Endothelial cell of umbilical vein (primary cell): ENCODE data around the gene PTX3. TPM values are rescaled to one million over a fixed set of nuclear protein-coding genes. Genes with fewer than 3 reads are reported as not detected.

ENCODE experiments used
- BruUV-seq: library from RNA; stranded (reverse); fragments of 400-500 nt; replicated peaks from 2 replicates; lab custom pipeline; 2021; lab: Mats Ljungman, UMichigan
- CTCF ChIA-PET: fragments of 300-600, 350-600 bp; sonication (Branson Sonifier 250); formaldehyde crosslinking; loops from one replicate; lab custom pipeline; 2021; ENCODE audit warnings: antibody characterized with exemption, inconsistent platforms; lab: Charles Lee
- POLR2A ChIA-PET: fragments of 300-600, 350-600 bp; sonication (Branson Sonifier 250); formaldehyde crosslinking; loops from one replicate; lab custom pipeline; 2021; ENCODE audit warnings: antibody characterized with exemption, inconsistent platforms; lab: Charles Lee
- DNase-seq: peaks from one replicate; pipeline ENCODE4 v3.0.0-alpha.2; 2011; ENCODE audit warnings: low read depth, low spot score
- FAIRE-seq: peaks from 2 replicates; lab custom pipeline; 2011; peaks lifted over from hg19 to GRCh38; lab: Jason Lieb, UNC
- H2AFZ ChIP-seq: 2 replicates; pipeline ENCODE4 v1.6.0; 2012; ENCODE audit warnings: low read depth, low read length, control low read depth, inconsistent platforms
- H3K27ac ChIP-seq: 2 replicates; pipeline ENCODE4 v1.5.1; 2011; ENCODE audit warnings: low read depth, mild to moderate bottlenecking, control low read depth, low read length, moderate library complexity; ENCODE audit not compliant: insufficient read depth
- H3K27me3 ChIP-seq, 2 experiments: 2 replicates each; pipeline versions ENCODE4 v1.6.0 to v1.6.1; 2011; ENCODE audit warnings: low read length in 2 of 2, mixed read lengths in 1 of 2; ENCODE audit not compliant: control insufficient read depth in 2 of 2, insufficient read depth in 2 of 2
- H3K36me3 ChIP-seq, 2 experiments: 2 replicates in 1 of 2; 3 replicates in 1 of 2; pipeline ENCODE4 v1.5.1; 2011; ENCODE audit warnings: low read length in 2 of 2, mild to moderate bottlenecking in 1 of 2, moderate library complexity in 1 of 2; ENCODE audit not compliant: control insufficient read depth in 2 of 2, insufficient read depth in 2 of 2; ENCODE audit errors: extremely low read depth in 1 of 2
- H3K4me1 ChIP-seq: 3 replicates; pipeline ENCODE4 v1.5.1; 2011; ENCODE audit warnings: mild to moderate bottlenecking, low read length; ENCODE audit not compliant: control insufficient read depth, insufficient read depth; ENCODE audit errors: extremely low read depth
- H3K4me2 ChIP-seq: 2 replicates; pipeline ENCODE4 v1.6.1; 2011; ENCODE audit warnings: low read length, control low read depth, mixed read lengths; ENCODE audit not compliant: insufficient read depth
- H3K4me3 ChIP-seq, 3 experiments: fragments of 200-600 bp in 1 of 3; sonication (generic), shearing (Covaris generic) in 1 of 3; replicated peaks in 1 of 3; 2 replicates each; pipeline ENCODE4 v1.5.1; 2011 to 2016; ENCODE audit warnings: control low read depth in 3 of 3, low read length in 3 of 3, mild to moderate bottlenecking in 2 of 3, inconsistent platforms in 1 of 3, low read depth in 1 of 3, moderate library complexity in 1 of 3; ENCODE audit not compliant: insufficient read depth in 1 of 3
- H3K79me2 ChIP-seq: 2 replicates; pipeline ENCODE4 v1.6.0; 2012; ENCODE audit warnings: low read length, inconsistent platforms; ENCODE audit not compliant: control insufficient read depth, insufficient read depth
- H3K9ac ChIP-seq: replicated peaks from 2 replicates; pipeline ENCODE3; 2011; ENCODE audit warnings: low read length, control low read depth; ENCODE audit not compliant: insufficient read depth; ENCODE audit errors: extremely low read depth
- H3K9me1 ChIP-seq: replicated peaks from 3 replicates; pipeline ENCODE4 v1.6.0; 2011; ENCODE audit warnings: mild to moderate bottlenecking, low read length; ENCODE audit not compliant: control insufficient read depth, insufficient read depth; ENCODE audit errors: extremely low read depth
- H3K9me3 ChIP-seq: replicated peaks from 2 replicates; pipeline ENCODE4 v1.5.1; 2012; ENCODE audit warnings: low read length, inconsistent platforms; ENCODE audit not compliant: control insufficient read depth, insufficient read depth
- H4K20me1 ChIP-seq: replicated peaks from 2 replicates; pipeline ENCODE3; 2011; ENCODE audit warnings: mild to moderate bottlenecking, low read length; ENCODE audit not compliant: control insufficient read depth, insufficient read depth; ENCODE audit errors: extremely low read depth
- EZH2 ChIP-seq: IDR thresholded peaks from 2 replicates; pipeline ENCODE4 v1.6.1; 2012; ENCODE audit warnings: borderline replicate concordance, low read depth, mild to moderate bottlenecking, moderate library complexity, low read length, inconsistent platforms; ENCODE audit not compliant: severe bottlenecking
- FOS ChIP-seq: IDR thresholded peaks from 2 replicates; pipeline ENCODE4 v1.6.1; 2011; ENCODE audit warnings: mild to moderate bottlenecking, low read length, moderate library complexity, borderline replicate concordance; ENCODE audit not compliant: insufficient read depth
- GATA2 ChIP-seq: IDR thresholded peaks from 2 replicates; pipeline ENCODE4 v1.7.0; 2011; ENCODE audit warnings: low read depth, mild to moderate bottlenecking, moderate library complexity, mixed read lengths, low read length; ENCODE audit not compliant: insufficient read length, insufficient read depth
- JUN ChIP-seq: IDR thresholded peaks from 2 replicates; pipeline ENCODE4 v1.6.1; 2011; ENCODE audit warnings: borderline replicate concordance, low read depth; ENCODE audit not compliant: insufficient read length, insufficient read depth
- MYC ChIP-seq: IDR thresholded peaks from one replicate; pipeline ENCODE4 v1.6.1; 2011; ENCODE audit warnings: mild to moderate bottlenecking, low read depth, low read length
- POLR2A ChIP-seq: IDR thresholded peaks from 2 replicates; pipeline ENCODE4 v1.6.1; 2012; ENCODE audit warnings: low read depth, mild to moderate bottlenecking, control low read depth, low read length
- POLR2AphosphoS5 ChIP-seq: IDR thresholded peaks from 2 replicates; pipeline ENCODE4 v1.6.1; 2012; ENCODE audit warnings: low read depth, mild to moderate bottlenecking, control low read depth, low read length, moderate library complexity; ENCODE audit not compliant: insufficient read depth
- dilution Hi-C: fragments of 300-500 bp; cut with MboI; formaldehyde crosslinking; loops from one replicate; pipeline ENCODE4 v1.15.0; 2019; ENCODE audit warnings: low sequenced_read_pairs; ENCODE audit not compliant: extremely low pct_ligation_motif_present
- intact Hi-C: fragments of 100-400 bp; cut with micrococcal nuclease; formaldehyde crosslinking; loops from one replicate; pipeline ENCODE4 v1.10.0; 2022
- polyA plus RNA-seq, 4 experiments: library from polyadenylated mRNA; depleted of rRNA in 3 of 4; stranded (reverse) in 3 of 4; unstranded in 1 of 4; fragments of >200 nt; gene quantifications; 2 replicates each; pipeline versions ENCODE4 v1.2.1 to v1.2.3, GENCODE V29; 2011 to 2012; ENCODE audit warnings: missing spikeins in 1 of 4
- total RNA-seq: library from RNA; stranded (reverse); gene quantifications from 2 replicates; pipeline ENCODE4 v1.2.3, GENCODE V29; 2021
- TF ChIP-seq, protein P1 (sequence below), 2 donors: IDR thresholded peaks; 1 replicate in 1 of 2; 2 replicates in 1 of 2; pipeline ENCODE4 v1.5.1; 2011; ENCODE audit warnings: low read length in 2 of 2, mild to moderate bottlenecking in 2 of 2, moderate library complexity in 2 of 2, control low read depth in 1 of 2, inconsistent platforms in 1 of 2, low read depth in 1 of 2; ENCODE audit not compliant: insufficient read depth in 1 of 2; ENCODE audit errors: extremely low read depth in 1 of 2
- TF ChIP-seq, protein P2 (sequence below): IDR thresholded peaks from 2 replicates; pipeline ENCODE4 v1.6.1; 2011; ENCODE audit not compliant: insufficient read depth, insufficient read length

Gene PTX3
- total and polyA plus RNA-seq, 2 donors (not counting 3 experiments of a cell fraction or from before 2014, with no cell fraction given) = 122 to 172 TPM

DNA sequence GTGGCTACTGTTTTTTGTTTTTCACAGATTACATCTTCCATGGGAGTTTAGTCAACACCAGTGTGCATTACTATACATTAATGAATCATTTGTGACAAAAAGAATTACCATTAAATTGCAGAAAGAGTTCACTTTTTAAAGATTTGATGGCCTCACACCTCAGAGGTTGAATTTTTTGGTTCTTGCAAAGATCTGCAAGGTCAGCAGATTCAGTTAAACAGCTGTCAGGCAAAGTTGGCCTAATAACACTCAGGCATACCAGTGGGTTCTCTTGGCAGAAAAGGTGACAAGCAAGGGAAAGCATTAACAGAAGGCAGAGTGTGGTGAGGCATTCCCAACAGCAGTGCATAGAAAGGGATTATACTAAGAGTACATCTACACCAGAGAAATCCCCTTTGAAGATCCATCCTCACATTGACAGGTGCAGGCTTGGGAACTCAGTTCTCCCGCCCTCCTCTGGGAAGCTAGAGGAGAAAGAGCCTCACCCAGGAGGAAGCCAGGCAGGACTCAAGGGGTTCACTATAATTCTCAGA is 24.3 kb upstream of the PTX3 start:
- Histone ChIP-seq H4K20me1 (no peaks in the 10 kb centered on the region), H3K79me2 (peaks cover 11% of the 10 kb centered on the region), H3K4me2 (no peak overlapping the region), H3K36me3 (peaks cover 3 to 15% of the 10 kb centered on the region in 2 experiments), H3K27me3 (no peaks in the 10 kb centered on the region), H3K9me1 (no peaks in the 10 kb centered on the region), H3K4me1 (peaks cover 21% of the 10 kb centered on the region), H3K9ac (no peak overlapping the region), H3K9me3 (no peaks in the 10 kb centered on the region), H3K4me3 (no peak overlapping the region), H2AFZ (no peak overlapping the region), H3K27ac (no peak overlapping the region)
- FAIRE-seq = no peak
- TF ChIP-seq, protein P1, sequence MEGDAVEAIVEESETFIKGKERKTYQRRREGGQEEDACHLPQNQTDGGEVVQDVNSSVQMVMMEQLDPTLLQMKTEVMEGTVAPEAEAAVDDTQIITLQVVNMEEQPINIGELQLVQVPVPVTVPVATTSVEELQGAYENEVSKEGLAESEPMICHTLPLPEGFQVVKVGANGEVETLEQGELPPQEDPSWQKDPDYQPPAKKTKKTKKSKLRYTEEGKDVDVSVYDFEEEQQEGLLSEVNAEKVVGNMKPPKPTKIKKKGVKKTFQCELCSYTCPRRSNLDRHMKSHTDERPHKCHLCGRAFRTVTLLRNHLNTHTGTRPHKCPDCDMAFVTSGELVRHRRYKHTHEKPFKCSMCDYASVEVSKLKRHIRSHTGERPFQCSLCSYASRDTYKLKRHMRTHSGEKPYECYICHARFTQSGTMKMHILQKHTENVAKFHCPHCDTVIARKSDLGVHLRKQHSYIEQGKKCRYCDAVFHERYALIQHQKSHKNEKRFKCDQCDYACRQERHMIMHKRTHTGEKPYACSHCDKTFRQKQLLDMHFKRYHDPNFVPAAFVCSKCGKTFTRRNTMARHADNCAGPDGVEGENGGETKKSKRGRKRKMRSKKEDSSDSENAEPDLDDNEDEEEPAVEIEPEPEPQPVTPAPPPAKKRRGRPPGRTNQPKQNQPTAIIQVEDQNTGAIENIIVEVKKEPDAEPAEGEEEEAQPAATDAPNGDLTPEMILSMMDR (IDR thresholded peaks at IDR 0.05; ENCODE audit: extremely low read depth in 1 of 2, insufficient read depth in 1 of 2, low read depth in 1 of 2, low read length in 2 of 2) = no peak
- TF ChIP-seq JUN = no peak
- TF ChIP-seq POLR2A = no peak
- TF ChIP-seq, protein P2, sequence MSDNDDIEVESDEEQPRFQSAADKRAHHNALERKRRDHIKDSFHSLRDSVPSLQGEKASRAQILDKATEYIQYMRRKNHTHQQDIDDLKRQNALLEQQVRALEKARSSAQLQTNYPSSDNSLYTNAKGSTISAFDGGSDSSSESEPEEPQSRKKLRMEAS = no peak
- no peak for TF ChIP-seq GATA2
- no peak for TF ChIP-seq POLR2AphosphoS5
- TF ChIP-seq FOS = no peak
- TF ChIP-seq MYC = no peak
- TF ChIP-seq EZH2 = no peak
- DNase-seq = no peak
- ChIA-PET CTCF (interaction anchor here (1.6 kb wide), 1 partner anchor 13 kb away, joined by 4 read pairs; no protein-coding TSS in a partner anchor), POLR2A (no interaction called here)
- no TSS peak for BruUV-seq
- dilution Hi-C loops (no loop called here), intact Hi-C loops (no loop called here)
